GM18519 (cell line): Measurements from ENCODE around the gene VRK1.
A peak's percentile ranks its signal among the peaks of the same experiment; 100 is the strongest.

Experiments
- ATAC-seq: cut with Tn5 transposase; IDR thresholded peaks from one replicate; pipeline ENCODE4 v1.9.1; 2021; ENCODE audit warnings: mild to moderate bottlenecking, moderate library complexity; ENCODE audit not compliant: unreplicated experiment, low FRiP score

The VRK1 gene

GRCh38 chr14:96823652-96824051 is 26.5 kb downstream of the VRK1 start:
- ATAC-seq, result no peak

GRCh38 chr14:96824283-96824682 is 27.1 kb downstream of the VRK1 start:
- no peak for ATAC-seq

- ATAC-seq, result no peak
Observed at GRCh38 chr14:96826818-96827217, 29.6 kb downstream of the VRK1 start.

GRCh38 chr14:96827290-96827689 is 30.1 kb downstream of the VRK1 start:
- ATAC-seq, result no peak

- ATAC-seq, result no peak
Observed at GRCh38 chr14:96829791-96830190, 32.6 kb downstream of the VRK1 start.

- ATAC-seq, result no peak
Observed at GRCh38 chr14:96830946-96831345, 33.8 kb downstream of the VRK1 start.

GRCh38 chr14:96832351-96832750 is 35.2 kb downstream of the VRK1 start:
- no peak for ATAC-seq

GRCh38 chr14:96838449-96838848 is 41.3 kb downstream of the VRK1 start:
- ATAC-seq, result no peak

GRCh38 chr14:96839251-96839650 is 42.1 kb downstream of the VRK1 start:
- ATAC-seq, result no peak

- ATAC-seq, result no peak
Observed at GRCh38 chr14:96843137-96843536, 46.0 kb downstream of the VRK1 start.

- ATAC-seq, result no peak
Observed at GRCh38 chr14:96844857-96845570, 47.8 kb downstream of the VRK1 start.

GRCh38 chr14:96847451-96847850 is 50.3 kb downstream of the VRK1 start:
- no peak for ATAC-seq

GRCh38 chr14:96848011-96848410 is 50.8 kb downstream of the VRK1 start:
- no peak for ATAC-seq

- ATAC-seq, result no peak
Observed at GRCh38 chr14:96849733-96850132, 52.6 kb downstream of the VRK1 start.

- no peak for ATAC-seq
Observed at GRCh38 chr14:96851694-96852381, 54.7 kb downstream of the VRK1 start.

- peak; percentile 61 for ATAC-seq
Observed at GRCh38 chr14:96852823-96853422, 55.7 kb downstream of the VRK1 start.

GRCh38 chr14:96858643-96859042 is 61.5 kb downstream of the VRK1 start:
- ATAC-seq, result no peak

GRCh38 chr14:96861568-96862310 is 64.6 kb downstream of the VRK1 start:
- ATAC-seq, result no peak

- no peak for ATAC-seq
Observed at GRCh38 chr14:96863327-96863985, 66.3 kb downstream of the VRK1 start.

GRCh38 chr14:96863986-96864330 is 66.8 kb downstream of the VRK1 start:
- ATAC-seq, result no peak

GRCh38 chr14:96867634-96868033 is 70.5 kb downstream of the VRK1 start:
- ATAC-seq, result no peak
